Stomach (tissue), 4 donors: ENCODE data around the gene WNT11.

Experiments used
- EP300 ChIP-seq: sonication (generic); formaldehyde crosslinking; IDR thresholded peaks from one replicate; pipeline ENCODE4 v1.6.1; 2017; ENCODE audit warnings: antibody characterized with exemption
- POLR2A ChIP-seq, 4 donors: fragments of 450-650 bp; IDR thresholded peaks; one replicate each; pipeline ENCODE4 v1.6.1; 2016; ENCODE audit warnings: antibody characterized with exemption in 4 of 4, control low read depth in 2 of 4, mild to moderate bottlenecking in 1 of 4, moderate library complexity in 1 of 4
- POLR2AphosphoS5 ChIP-seq, 3 donors: sonication (generic); formaldehyde crosslinking; IDR thresholded peaks; one replicate each; pipeline ENCODE4 v1.6.1; 2016; ENCODE audit warnings: antibody characterized with exemption in 3 of 3
- TF ChIP-seq, protein P1 (sequence below), 7 experiments: fragments of 450-650 bp in 4 of 7; fragments of 200-600 bp in 3 of 7; sonication (generic) in 3 of 7; IDR thresholded peaks; one replicate each; pipeline ENCODE4 v1.5.1; 2016 to 2019; ENCODE audit warnings: antibody characterized with exemption in 7 of 7, control low read depth in 2 of 7, mild to moderate bottlenecking in 1 of 7

DNA sequence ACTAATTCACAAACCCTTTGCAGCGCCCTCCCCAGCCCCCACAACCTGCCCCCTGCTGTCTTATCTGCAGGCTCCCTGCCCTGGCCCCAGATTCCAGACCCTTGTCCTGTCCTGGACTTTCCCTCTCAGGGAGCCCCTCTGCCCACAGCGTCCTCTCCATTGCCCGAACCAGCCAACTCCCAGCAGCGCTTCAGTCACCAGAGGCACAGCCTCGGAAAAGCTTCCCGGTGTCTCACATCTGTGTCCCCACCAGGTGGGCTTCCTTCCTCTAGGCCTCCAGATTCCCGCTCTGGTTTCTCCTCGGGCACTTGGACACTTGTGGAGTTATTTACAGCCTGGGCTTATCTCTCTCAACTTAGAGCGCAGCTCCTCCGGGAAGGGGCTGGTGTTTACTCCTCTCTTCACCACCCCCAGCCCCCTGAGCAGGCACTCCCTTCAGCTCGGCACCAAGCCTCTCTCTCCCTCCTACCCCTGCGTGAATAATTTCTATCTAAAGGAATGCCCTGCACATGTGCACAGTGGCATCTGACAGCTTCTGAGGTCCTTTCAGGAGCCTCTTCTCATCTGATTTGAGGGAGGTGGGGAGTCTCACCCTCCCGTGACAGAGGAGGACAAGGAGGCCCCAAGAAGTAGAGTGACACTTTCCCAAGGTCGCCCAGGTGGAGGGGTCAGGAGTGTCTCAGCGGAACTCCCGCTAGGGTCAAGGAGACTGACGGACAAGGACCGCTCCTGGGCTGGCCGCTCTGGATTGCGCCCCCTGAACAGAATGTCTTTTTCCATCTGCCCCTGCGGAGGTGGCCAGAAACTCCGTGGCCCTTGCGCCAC, 838 bp downstream of the WNT11 start:
- TF ChIP-seq, protein P1, sequence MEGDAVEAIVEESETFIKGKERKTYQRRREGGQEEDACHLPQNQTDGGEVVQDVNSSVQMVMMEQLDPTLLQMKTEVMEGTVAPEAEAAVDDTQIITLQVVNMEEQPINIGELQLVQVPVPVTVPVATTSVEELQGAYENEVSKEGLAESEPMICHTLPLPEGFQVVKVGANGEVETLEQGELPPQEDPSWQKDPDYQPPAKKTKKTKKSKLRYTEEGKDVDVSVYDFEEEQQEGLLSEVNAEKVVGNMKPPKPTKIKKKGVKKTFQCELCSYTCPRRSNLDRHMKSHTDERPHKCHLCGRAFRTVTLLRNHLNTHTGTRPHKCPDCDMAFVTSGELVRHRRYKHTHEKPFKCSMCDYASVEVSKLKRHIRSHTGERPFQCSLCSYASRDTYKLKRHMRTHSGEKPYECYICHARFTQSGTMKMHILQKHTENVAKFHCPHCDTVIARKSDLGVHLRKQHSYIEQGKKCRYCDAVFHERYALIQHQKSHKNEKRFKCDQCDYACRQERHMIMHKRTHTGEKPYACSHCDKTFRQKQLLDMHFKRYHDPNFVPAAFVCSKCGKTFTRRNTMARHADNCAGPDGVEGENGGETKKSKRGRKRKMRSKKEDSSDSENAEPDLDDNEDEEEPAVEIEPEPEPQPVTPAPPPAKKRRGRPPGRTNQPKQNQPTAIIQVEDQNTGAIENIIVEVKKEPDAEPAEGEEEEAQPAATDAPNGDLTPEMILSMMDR (IDR thresholded peaks at IDR 0.05) = no peak
- TF ChIP-seq POLR2A (IDR thresholded peaks at IDR 0.05) (no peak), EP300 (no peak), POLR2AphosphoS5 (IDR thresholded peaks at IDR 0.05) (no peak)
